GM19397 (cell line): ENCODE data around the gene PDCD4.
A peak's percentile ranks its signal among the peaks of the same experiment; 100 is the strongest.

Experiments
- ATAC-seq: cut with Tn5 transposase; IDR thresholded peaks from one replicate; pipeline ENCODE4 v1.9.1; 2021; ENCODE audit warnings: mild to moderate bottlenecking, moderate library complexity; ENCODE audit not compliant: unreplicated experiment

The PDCD4 gene

GRCh38 chr10:110860576-110861241, 11.0 kb upstream of the PDCD4 start:
- ATAC-seq: peak; percentile 59

GRCh38 chr10:110861476-110861875, 10.3 kb upstream of the PDCD4 start:
- no peak for ATAC-seq

GRCh38 chr10:110861930-110862649, 9.6 kb upstream of the PDCD4 start:
- no peak for ATAC-seq

DNA sequence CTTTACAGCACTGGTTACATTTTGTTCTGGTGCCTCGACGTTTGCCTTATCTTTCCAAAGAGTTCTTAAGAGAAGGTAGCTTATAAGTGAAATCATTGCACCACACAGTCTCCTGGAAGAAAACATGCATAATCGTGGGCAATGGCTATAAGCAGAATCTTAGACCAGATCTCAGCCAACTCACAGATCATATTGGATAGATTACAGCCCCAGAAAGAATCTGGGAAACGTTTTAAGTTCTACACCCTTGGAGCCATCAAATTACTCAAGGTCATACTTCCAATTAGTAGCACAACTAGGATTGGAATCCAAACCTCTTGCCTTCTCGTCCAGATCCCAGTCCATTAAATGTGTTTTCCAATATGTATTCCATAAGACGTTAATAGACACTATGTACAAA, 8.8 kb upstream of the PDCD4 start:
- ATAC-seq: no peak

GRCh38 chr10:110863361-110863760, 8.4 kb upstream of the PDCD4 start:
- no peak for ATAC-seq

GRCh38 chr10:110863956-110864355, 7.8 kb upstream of the PDCD4 start:
- no peak for ATAC-seq

DNA sequence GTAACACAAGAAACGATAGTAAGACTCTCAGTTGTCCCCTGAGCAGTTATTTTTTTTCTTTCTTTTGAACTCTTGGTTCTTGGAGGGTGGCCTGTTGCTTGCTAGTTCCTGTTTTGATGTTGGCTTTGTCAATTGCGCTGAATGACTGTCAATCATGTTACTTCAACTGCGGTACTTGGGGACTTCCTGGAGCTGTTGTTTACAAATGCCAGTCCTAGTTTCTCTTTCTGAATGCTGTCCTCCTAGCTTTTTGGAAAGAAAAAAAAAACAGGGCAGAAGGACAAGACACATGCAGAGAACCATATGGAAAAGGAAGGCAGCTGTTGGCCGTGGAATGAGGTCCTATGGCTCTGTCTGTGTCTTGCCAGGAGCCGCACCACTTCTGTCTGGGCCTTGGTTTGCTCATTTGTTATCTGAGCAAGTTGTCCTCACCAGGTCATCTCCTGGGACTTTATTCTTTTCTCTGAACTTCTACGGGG, 7.0 kb upstream of the PDCD4 start:
- ATAC-seq: peak; percentile 41

GRCh38 chr10:110865186-110865808, 6.4 kb upstream of the PDCD4 start:
- ATAC-seq: no peak

GRCh38 chr10:110865809-110866482, 5.8 kb upstream of the PDCD4 start:
- no peak for ATAC-seq

- ATAC-seq: peak; percentile 29
Observed at GRCh38 chr10:110867011-110867806, 4.5 kb upstream of the PDCD4 start.

DNA sequence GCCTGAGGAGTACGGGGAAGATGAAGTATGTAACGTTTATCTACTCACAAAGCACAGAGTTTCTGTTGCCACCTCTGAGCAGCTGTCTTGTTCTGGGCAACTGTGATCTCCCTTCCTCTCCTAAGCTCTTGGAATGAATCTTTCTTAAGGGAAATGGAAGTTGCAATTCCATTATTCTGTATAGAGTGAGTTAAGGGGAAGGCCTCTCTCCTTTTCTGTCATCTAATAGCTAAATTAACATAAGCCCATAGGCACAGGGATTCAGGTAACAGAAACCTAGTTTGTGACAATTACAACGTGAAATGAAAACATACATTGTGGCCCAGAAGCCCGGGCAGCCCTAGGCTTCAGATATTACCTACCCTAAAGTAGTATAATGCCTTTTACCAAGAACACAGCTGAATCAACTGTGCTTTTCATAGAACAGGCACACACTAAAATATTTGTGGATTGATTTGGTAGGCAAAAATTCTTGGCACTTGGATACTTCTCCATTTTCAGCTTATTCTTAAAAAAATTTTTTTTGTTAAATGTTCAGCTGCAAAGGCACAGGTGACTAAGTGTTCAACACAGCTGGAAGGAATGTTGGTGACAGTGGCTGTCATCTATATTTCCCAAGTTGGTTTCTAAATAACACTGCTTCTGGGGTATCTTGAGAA, 3.8 kb upstream of the PDCD4 start:
- no peak for ATAC-seq

DNA sequence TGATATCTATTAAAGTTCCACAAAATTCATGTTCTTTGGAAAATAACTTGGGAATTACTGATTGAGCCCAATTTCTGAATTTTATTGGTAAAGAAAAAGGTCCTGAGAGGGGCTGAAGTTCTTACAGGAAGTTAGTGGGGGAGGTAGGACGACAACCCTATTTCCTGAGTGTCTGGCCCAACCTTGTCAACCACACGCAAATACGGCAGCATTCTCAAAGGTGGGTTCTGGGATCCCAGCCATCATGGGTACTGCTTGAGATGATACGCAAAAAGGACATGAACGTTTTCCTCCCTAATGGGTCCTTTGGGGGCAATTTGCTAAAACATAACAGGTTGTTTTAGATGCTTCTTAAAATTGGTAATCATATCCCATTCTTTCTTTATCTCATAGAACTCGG, 2.7 kb upstream of the PDCD4 start:
- no peak for ATAC-seq

- ATAC-seq: no peak
Observed at GRCh38 chr10:110870823-110871297, 868 bp upstream of the PDCD4 start.

GRCh38 chr10:110872145-110872983, 636 bp downstream of the PDCD4 start:
- ATAC-seq: peak; percentile 46

GRCh38 chr10:110872984-110873923, 1.5 kb downstream of the PDCD4 start:
- no peak for ATAC-seq

DNA sequence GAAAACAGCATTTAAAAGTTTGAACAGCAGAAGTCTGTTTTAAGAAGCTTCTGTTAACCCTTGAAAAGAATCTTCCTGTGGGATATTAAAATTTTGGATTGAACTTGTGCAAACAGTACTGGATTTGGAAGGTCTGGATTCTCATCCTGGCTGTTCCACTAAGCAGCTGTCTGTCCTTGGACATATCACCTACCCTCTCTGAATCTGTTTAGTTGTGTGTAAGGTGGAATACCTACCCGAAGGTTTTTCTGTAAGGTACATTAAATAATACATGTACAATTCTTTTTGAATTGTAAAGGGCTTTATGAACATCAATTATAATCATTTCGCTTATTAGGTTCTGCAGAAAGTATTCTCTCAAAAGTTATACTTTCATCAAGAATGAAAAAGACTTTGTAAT, 2.2 kb downstream of the PDCD4 start:
- ATAC-seq: no peak

DNA sequence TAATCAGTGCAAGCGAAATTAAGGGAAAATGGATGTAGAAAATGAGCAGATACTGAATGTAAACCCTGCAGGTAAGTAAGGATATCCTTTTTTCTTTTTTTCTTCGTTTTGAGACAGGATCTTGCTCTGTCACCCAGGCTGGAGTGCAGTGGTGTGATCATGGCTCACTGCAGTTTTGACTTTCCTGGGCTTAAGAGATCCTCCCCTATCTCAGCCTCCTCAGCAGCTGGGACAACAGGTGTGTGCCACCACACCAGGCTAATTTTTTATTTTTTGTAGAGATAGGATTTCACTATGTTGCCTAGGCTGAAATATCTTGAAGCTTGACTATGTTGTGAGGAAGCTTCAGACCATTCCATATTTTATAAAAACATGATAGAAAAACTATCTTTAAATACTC, 4.3 kb downstream of the PDCD4 start:
- ATAC-seq: no peak

DNA sequence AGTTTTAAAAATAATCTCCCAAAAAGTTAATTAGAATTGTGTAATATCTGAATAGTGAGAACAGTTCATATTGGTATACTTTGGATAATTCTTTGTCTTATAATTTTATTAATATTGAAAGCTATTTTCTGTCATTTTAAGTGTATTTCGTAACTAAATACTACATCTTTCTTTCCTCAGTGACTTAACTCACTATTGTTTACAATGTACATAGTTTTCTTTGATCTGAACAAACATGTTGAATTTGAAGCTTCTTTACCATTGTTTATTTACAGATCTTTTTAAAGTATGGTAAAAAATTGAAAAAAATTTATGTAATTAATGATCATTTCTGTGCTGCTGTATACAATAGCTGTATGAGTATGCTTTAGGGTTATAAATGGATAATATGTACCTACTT, 5.1 kb downstream of the PDCD4 start:
- ATAC-seq: no peak
